SK-N-MC (cell line): ENCODE data around the gene GDAP2.

Source experiments
- DNase-seq: peaks from one replicate; pipeline ENCODE4 v3.0.0-alpha.2; 2011; ENCODE audit warnings: low read depth, low spot score
- H3K27ac ChIP-seq: fragments of 200-600 bp; sonication (generic); 2 replicates; pipeline ENCODE4 v1.5.1; 2016; ENCODE audit warnings: mixed run types
- H3K36me3 ChIP-seq: fragments of 200-600 bp; sonication (generic); 2 replicates; pipeline ENCODE4 v1.6.1; 2017; ENCODE audit warnings: antibody characterized with exemption, low read length, mixed read lengths; ENCODE audit not compliant: insufficient read depth
- H3K4me3 ChIP-seq: fragments of 200-600 bp; sonication (generic); 2 replicates; pipeline ENCODE4 v1.5.1; 2016
- H3K9ac ChIP-seq: fragments of 200-600 bp; sonication (generic); 2 replicates; pipeline ENCODE4 v1.8.0; 2017; ENCODE audit warnings: mixed run types, mixed read lengths; ENCODE audit not compliant: insufficient read length
- H3K9me3 ChIP-seq: fragments of 200-600 bp; sonication (generic); 2 replicates; pipeline ENCODE4 v1.6.1; 2017; ENCODE audit warnings: low read depth, mild to moderate bottlenecking, antibody characterized with exemption, low read length, moderate library complexity, mixed read lengths
- EZH2 ChIP-seq: fragments of 200-600 bp; sonication (generic); IDR thresholded peaks from one replicate; pipeline ENCODE4 v1.6.1; 2017; ENCODE audit warnings: antibody characterized with exemption
- FOXP2 ChIP-seq: optimal IDR thresholded peaks from 2 replicates; pipeline ENCODE3; 2011; ENCODE audit warnings: mild to moderate bottlenecking, moderate library complexity; ENCODE audit not compliant: insufficient read depth; ENCODE audit errors: extremely low read length, control extremely low read depth
- POLR2AphosphoS5 ChIP-seq: IDR thresholded peaks from 2 replicates; pipeline ENCODE4 v1.6.1; 2012; ENCODE audit warnings: mild to moderate bottlenecking, low read depth, low read length, borderline replicate concordance

Gene GDAP2

DNA sequence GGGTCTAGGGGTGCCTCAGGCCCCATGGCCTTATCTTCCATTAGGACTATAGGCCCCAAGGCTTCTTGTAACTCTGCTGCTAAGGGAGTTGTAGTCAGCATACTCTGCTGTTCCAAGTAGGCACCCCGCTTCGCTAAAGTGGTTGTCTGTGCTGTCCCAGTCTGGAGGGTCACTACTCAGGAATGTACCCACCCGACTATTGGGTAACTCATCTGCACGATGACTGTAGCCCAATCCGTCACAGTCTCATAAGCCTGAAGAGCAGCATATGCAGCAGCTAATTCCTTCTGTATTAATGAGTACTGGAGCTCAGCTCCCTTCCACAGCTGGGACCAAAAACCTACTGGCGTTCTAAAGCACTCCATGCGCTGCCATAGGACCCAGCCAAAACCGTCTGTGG is 111.0 kb downstream of the GDAP2 start:
- DNase-seq, result no peak
- TF ChIP-seq POLR2AphosphoS5, result no peak
- TF ChIP-seq FOXP2, result no peak
- TF ChIP-seq EZH2, result no peak
- Histone ChIP-seq H3K4me3 (no peak overlapping the region), H3K27ac (no peak overlapping the region), H3K36me3 (no peaks in the 10 kb centered on the region), H3K9ac (no peak overlapping the region), H3K9me3 (no peaks in the 10 kb centered on the region)

DNA sequence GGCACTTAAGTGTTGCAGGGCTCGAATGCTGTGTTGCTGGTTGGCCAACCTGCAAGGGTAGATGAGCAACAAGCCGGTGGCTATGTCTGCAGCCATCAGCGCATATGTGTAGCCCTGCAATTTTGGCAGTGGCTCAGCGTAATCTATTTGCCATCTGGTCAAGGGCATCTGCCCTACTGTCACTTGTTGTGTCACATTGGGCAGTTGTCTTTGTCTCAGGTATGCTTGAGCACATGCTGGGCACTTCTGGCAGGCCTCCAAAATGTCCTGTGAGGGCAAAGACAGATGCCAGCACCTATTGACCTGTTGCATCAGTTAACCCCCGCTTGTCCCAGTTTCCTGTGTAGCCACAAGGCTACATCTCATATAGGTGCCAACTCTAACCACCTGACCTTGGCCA is 111.8 kb downstream of the GDAP2 start:
- Histone ChIP-seq H3K9ac (no peak overlapping the region), H3K4me3 (no peak overlapping the region), H3K36me3 (no peaks in the 10 kb centered on the region), H3K9me3 (no peaks in the 10 kb centered on the region), H3K27ac (no peak overlapping the region)
- DNase-seq, result no peak
- no peak for TF ChIP-seq FOXP2
- TF ChIP-seq POLR2AphosphoS5, result no peak
- no peak for TF ChIP-seq EZH2

DNA sequence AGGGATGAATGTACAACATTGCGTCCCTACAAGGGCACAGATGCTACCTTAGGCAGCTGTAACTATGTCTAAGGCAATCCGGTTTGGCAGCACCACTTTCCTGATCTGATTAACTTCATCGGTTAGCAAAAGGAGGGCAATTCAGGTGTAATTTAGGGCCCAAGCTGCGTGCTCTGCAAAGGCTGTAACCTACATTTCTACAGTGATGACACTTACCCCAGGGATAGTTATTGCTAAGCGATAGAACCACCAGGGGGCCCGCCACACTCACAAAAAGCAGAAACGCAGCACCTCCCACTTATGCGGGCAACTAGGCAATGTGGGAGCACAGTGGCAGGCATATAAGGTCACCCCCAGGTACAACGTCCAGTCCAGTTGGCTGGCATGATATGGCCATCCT is 113.5 kb downstream of the GDAP2 start:
- Histone ChIP-seq H3K9ac (no peak overlapping the region), H3K27ac (no peak overlapping the region), H3K9me3 (no peaks in the 10 kb centered on the region), H3K4me3 (no peak overlapping the region), H3K36me3 (no peaks in the 10 kb centered on the region)
- DNase-seq, result no peak
- TF ChIP-seq FOXP2, result no peak
- no peak for TF ChIP-seq POLR2AphosphoS5
- TF ChIP-seq EZH2, result no peak

DNA sequence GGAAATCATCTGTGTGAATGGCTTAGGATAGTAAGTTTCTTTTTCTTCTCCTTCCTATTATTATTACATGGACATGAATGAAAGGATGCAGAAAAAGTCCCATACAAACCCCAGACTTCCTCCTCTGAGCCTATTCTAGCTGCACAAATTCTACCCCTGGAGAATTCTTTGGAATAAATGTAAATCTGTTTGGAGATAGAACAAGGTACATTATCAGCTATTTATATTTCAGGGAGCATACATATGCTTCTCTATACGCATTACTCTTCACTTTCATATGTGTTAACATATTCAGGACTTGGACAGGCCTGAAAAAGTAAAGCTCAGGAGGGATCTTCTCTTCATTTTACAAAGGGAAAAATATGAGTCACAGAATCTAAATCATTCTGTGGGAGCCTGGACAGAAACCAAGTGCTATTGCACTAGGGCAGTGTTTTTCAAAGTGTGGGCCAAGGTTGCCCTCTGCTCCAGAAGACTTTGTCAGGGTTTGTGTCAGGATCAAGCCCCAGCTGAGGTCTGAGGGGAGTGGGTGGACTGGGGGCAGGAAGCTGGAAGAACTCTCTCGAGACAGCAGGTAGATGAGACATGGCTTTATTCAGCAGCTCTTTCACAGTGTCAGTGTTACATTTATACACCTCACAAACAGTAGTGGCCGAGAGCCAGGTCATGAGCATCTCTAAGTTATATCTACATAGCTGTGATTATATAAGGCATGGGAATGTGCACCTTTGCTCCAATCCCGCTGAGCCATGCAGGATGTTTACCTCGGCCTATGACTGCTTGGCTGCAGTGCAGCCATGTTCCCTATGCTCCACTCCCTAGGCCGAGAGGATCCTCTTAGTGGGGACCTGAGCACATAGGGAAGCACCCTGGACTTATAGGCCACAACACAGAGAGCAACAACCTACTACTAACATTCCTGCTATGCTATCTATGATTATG is 114.3 kb downstream of the GDAP2 start:
- DNase-seq, result no peak
- H3K9ac ChIP-seq, result no peak overlapping the region
- H3K9me3 ChIP-seq, result no peaks in the 10 kb centered on the region
- no peak overlapping the region for H3K4me3 ChIP-seq
- H3K36me3 ChIP-seq, result no peaks in the 10 kb centered on the region
- TF ChIP-seq EZH2, result no peak
- no peak for TF ChIP-seq POLR2AphosphoS5
- no peak for TF ChIP-seq FOXP2
- no peak overlapping the region for H3K27ac ChIP-seq
